HEK293 (cell line): ENCODE data around the gene CPSF6.

Source experiments
- CTCF ChIP-seq: fragments of 450-650 bp; formaldehyde crosslinking; IDR thresholded peaks from 2 replicates; pipeline ENCODE4 v1.5.1; 2016; ENCODE audit warnings: missing biosample characterization, missing genetic modification characterization
- RBAK ChIP-seq: fragments of 450-650 bp; formaldehyde crosslinking; IDR thresholded peaks from 2 replicates; pipeline ENCODE4 v1.5.1; 2016; ENCODE audit warnings: missing biosample characterization, missing genetic modification characterization
- TCF7L2 ChIP-seq: IDR thresholded peaks from 2 replicates; pipeline ENCODE4 v1.6.1; 2011; ENCODE audit warnings: low read depth, mild to moderate bottlenecking, inconsistent platforms, low read length, moderate library complexity, borderline replicate concordance
- ZNF169 ChIP-seq: fragments of 450-650 bp; formaldehyde crosslinking; IDR thresholded peaks from 2 replicates; pipeline ENCODE4 v1.5.1; 2016; ENCODE audit warnings: missing biosample characterization, missing genetic modification characterization
- ZNF280D ChIP-seq: fragments of 450-650 bp; formaldehyde crosslinking; IDR thresholded peaks from 2 replicates; pipeline ENCODE4 v1.5.1; 2016; ENCODE audit warnings: missing biosample characterization, missing genetic modification characterization
- ZSCAN30 ChIP-seq: fragments of 450-650 bp; IDR thresholded peaks from 2 replicates; pipeline ENCODE4 v1.5.1; 2018; ENCODE audit warnings: missing biosample characterization, mild to moderate bottlenecking, missing genetic modification characterization, moderate library complexity
- TF ChIP-seq, protein P1 (sequence below): fragments of 450-650 bp; formaldehyde crosslinking; IDR thresholded peaks from 2 replicates; pipeline ENCODE4 v1.5.1; 2016; ENCODE audit warnings: missing biosample characterization, missing genetic modification characterization
- TF ChIP-seq, protein P2 (sequence below): fragments of 450-650 bp; formaldehyde crosslinking; IDR thresholded peaks from 2 replicates; pipeline ENCODE4 v1.5.1; 2016; ENCODE audit warnings: missing biosample characterization, missing genetic modification characterization, low read depth

DNA sequence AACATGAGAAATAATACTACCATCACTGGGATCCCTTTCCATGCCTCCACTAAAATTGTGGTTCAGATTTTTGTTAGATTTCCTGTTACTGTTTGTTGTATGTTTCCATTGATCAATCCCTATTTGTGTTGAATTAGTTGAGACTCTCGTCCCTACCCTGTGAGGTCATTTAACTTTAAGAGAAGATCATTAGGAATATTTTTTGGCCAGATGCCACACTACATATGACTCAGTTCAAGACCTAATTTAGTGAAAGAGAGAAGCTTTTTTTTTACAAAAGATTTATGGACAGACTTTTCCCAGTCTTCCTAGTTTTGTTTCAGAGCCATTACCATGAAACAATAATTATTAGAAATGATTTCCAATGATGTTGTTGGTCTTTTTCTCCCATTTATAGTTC, 35.5 kb downstream of the CPSF6 start:
- TF ChIP-seq RBAK (no peak), ZNF169 (no peak), CTCF (tag by site-specific recombination) (no peak), ZNF280D (tag by site-specific recombination) (no peak), ZSCAN30 (no peak), TCF7L2 (no peak)
- TF ChIP-seq, protein P1, sequence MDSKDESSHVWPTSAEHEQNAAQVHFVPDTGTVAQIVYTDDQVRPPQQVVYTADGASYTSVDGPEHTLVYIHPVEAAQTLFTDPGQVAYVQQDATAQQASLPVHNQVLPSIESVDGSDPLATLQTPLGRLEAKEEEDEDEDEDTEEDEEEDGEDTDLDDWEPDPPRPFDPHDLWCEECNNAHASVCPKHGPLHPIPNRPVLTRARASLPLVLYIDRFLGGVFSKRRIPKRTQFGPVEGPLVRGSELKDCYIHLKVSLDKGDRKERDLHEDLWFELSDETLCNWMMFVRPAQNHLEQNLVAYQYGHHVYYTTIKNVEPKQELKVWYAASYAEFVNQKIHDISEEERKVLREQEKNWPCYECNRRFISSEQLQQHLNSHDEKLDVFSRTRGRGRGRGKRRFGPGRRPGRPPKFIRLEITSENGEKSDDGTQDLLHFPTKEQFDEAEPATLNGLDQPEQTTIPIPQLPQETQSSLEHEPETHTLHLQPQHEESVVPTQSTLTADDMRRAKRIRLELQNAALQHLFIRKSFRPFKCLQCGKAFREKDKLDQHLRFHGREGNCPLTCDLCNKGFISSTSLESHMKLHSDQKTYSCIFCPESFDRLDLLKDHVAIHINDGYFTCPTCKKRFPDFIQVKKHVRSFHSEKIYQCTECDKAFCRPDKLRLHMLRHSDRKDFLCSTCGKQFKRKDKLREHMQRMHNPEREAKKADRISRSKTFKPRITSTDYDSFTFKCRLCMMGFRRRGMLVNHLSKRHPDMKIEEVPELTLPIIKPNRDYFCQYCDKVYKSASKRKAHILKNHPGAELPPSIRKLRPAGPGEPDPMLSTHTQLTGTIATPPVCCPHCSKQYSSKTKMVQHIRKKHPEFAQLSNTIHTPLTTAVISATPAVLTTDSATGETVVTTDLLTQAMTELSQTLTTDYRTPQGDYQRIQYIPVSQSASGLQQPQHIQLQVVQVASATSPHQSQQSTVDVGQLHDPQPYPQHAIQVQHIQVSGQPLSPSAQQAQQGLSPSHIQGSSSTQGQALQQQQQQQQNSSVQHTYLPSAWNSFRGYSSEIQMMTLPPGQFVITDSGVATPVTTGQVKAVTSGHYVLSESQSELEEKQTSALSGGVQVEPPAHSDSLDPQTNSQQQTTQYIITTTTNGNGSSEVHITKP (tag by site-specific recombination) = no peak
- TF ChIP-seq, protein P2, sequence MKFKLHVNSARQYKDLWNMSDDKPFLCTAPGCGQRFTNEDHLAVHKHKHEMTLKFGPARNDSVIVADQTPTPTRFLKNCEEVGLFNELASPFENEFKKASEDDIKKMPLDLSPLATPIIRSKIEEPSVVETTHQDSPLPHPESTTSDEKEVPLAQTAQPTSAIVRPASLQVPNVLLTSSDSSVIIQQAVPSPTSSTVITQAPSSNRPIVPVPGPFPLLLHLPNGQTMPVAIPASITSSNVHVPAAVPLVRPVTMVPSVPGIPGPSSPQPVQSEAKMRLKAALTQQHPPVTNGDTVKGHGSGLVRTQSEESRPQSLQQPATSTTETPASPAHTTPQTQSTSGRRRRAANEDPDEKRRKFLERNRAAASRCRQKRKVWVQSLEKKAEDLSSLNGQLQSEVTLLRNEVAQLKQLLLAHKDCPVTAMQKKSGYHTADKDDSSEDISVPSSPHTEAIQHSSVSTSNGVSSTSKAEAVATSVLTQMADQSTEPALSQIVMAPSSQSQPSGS = no peak
